Epithelial cell of esophagus (primary cell): Measurements from ENCODE around the gene ALPP.

Experiments
- DNase-seq: peaks from one replicate; pipeline ENCODE4 v3.0.0; 2010; ENCODE audit warnings: low read depth
- H3K4me3 ChIP-seq: 2 replicates; pipeline ENCODE4 v1.5.1; 2011; ENCODE audit warnings: mild to moderate bottlenecking, low read length, control low read depth
- CTCF ChIP-seq: IDR thresholded peaks from 2 replicates; pipeline ENCODE4 v1.5.1; 2011; ENCODE audit warnings: low read depth, mild to moderate bottlenecking, low read length, control low read depth, inconsistent platforms; ENCODE audit not compliant: insufficient read depth; ENCODE audit errors: missing control alignments

The ALPP gene

GRCh38 chr2:232412986-232413385 lies 34.4 kb downstream of the ALPP start:
- H3K4me3 ChIP-seq = no peak overlapping the region
- DNase-seq = no peak
- TF ChIP-seq CTCF = no peak

- no peak overlapping the region for H3K4me3 ChIP-seq
- DNase-seq = no peak
- TF ChIP-seq CTCF = no peak
Measured at GRCh38 chr2:232415138-232415690, 36.7 kb downstream of the ALPP start.

- no peak overlapping the region for H3K4me3 ChIP-seq
- no peak for TF ChIP-seq CTCF
- DNase-seq = no peak
Measured at GRCh38 chr2:232415736-232416520, 37.4 kb downstream of the ALPP start.

GRCh38 chr2:232416521-232417470 lies 38.2 kb downstream of the ALPP start:
- no peak for DNase-seq
- H3K4me3 ChIP-seq = no peak overlapping the region
- TF ChIP-seq CTCF = no peak

- no peak overlapping the region for H3K4me3 ChIP-seq
- no peak for DNase-seq
- TF ChIP-seq CTCF = no peak
Measured at GRCh38 chr2:232417489-232417888, 38.9 kb downstream of the ALPP start.

- DNase-seq = no peak
- TF ChIP-seq CTCF = no peak
- H3K4me3 ChIP-seq = no peak overlapping the region
Measured at GRCh38 chr2:232418056-232418455, 39.5 kb downstream of the ALPP start.
